ENCODE results near the gene DNHD1. TPM values are rescaled to one million over a fixed set of nuclear protein-coding genes. Genes with fewer than 3 reads are reported as not detected.

Gene DNHD1
- total RNA-seq, 1 donor from 2014 or later, result 5.0 TPM

GRCh38 chr11:6611092-6611962 is 114.2 kb downstream of the DNHD1 start:
- peak; percentile 48 for DNase-seq (ENCODE audit: low spot score)
- Mint-ChIP-seq H3K9me3 (no peaks in the 10 kb centered on the region), H3K4me1 (peaks cover 26% of the 10 kb centered on the region), H3K27me3 (ENCODE audit: insufficient read depth, low read depth) (peaks cover 9% of the 10 kb centered on the region), H3K27ac (peak overlapping the region; percentile 95), H3K4me3 (peak overlapping the region; percentile 88), H3K36me3 (peaks cover 34% of the 10 kb centered on the region)
- Histone ChIP-seq H3K27me3 (no peaks in the 10 kb centered on the region), H3K36me3 (peaks cover 4% of the 10 kb centered on the region), H3K9ac (peak overlapping the region; percentile 70), H2AFZ (replicated peaks) (no peak overlapping the region), H3K4me1 (peaks cover 17% of the 10 kb centered on the region), H4K20me1 (ENCODE audit: low read depth) (peaks cover 7% of the 10 kb centered on the region), H3K9me3 (ENCODE audit: low read depth) (no peaks in the 10 kb centered on the region), H3F3A (ENCODE audit: low read depth) (peaks cover 40% of the 10 kb centered on the region), H3K4me3 (peak overlapping the region; percentile 85), H3K27ac (peak overlapping the region; percentile 3), H3K79me2 (ENCODE audit: low read depth) (peaks cover 34% of the 10 kb centered on the region), H3K4me2 (peak overlapping the region; percentile 77)
- TF ChIP-seq EZH2 (IDR thresholded peaks at IDR 0.05) (no peak), CTCF (IDR thresholded peaks at IDR 0.05) (no peak), EZH2phosphoT487 (IDR thresholded peaks at IDR 0.05) (no peak)

- Histone ChIP-seq H3K4me1 (peaks cover 11% of the 10 kb centered on the region), H3K9ac (peak overlapping the region; percentile 70), H4K20me1 (ENCODE audit: low read depth) (peaks cover 7% of the 10 kb centered on the region), H3K9me3 (ENCODE audit: low read depth) (no peaks in the 10 kb centered on the region), H3F3A (ENCODE audit: low read depth) (peaks cover 36% of the 10 kb centered on the region), H3K4me2 (peak overlapping the region; percentile 77), H3K4me3 (peak overlapping the region; percentile 85), H3K27ac (peak overlapping the region; percentile 3), H3K27me3 (no peaks in the 10 kb centered on the region), H3K79me2 (ENCODE audit: low read depth) (peaks cover 30% of the 10 kb centered on the region), H2AFZ (replicated peaks) (no peak overlapping the region), H3K36me3 (peaks cover 4% of the 10 kb centered on the region)
- peaks cover 20% of the 10 kb centered on the region for H3K4me1 Mint-ChIP-seq
- H3K27ac Mint-ChIP-seq, result no peak overlapping the region
- peak overlapping the region; percentile 88 for H3K4me3 Mint-ChIP-seq
- peaks cover 34% of the 10 kb centered on the region for H3K36me3 Mint-ChIP-seq
- peaks cover 9% of the 10 kb centered on the region for H3K27me3 Mint-ChIP-seq (ENCODE audit: insufficient read depth, low read depth)
- DNase-seq (ENCODE audit: low spot score), result no peak
- H3K9me3 Mint-ChIP-seq, result no peaks in the 10 kb centered on the region
- TF ChIP-seq CTCF (IDR thresholded peaks at IDR 0.05) (no peak), EZH2phosphoT487 (IDR thresholded peaks at IDR 0.05) (no peak), EZH2 (IDR thresholded peaks at IDR 0.05) (no peak)
Observed at GRCh38 chr11:6611963-6612212, 114.8 kb downstream of the DNHD1 start.

GRCh38 chr11:6612213-6613041 is 115.3 kb downstream of the DNHD1 start, which contains the start of gene TAF10:
TSS of gene TAF10 (minus strand) at chr11:6612216. CDS start at chr11:6612189, 27 bp downstream.
- H3K27me3 Mint-ChIP-seq (ENCODE audit: insufficient read depth, low read depth), result peaks cover 9% of the 10 kb centered on the region
- H3K27ac ChIP-seq, result peak within 1 kb of the TSS; percentile 98

More at GRCh38 chr11:6612213-6613041, 115.3 kb downstream of the DNHD1 start, which contains the start of gene TAF10:
- Histone ChIP-seq H3K4me2 (peak within 1 kb of the TSS; percentile 100), H3K9me3 (ENCODE audit: low read depth) (no peaks in the 10 kb centered on the region), H3K9ac (peak within 1 kb of the TSS; percentile 81), H4K20me1 (ENCODE audit: low read depth) (peaks cover 7% of the 10 kb centered on the region), H3K36me3 (peaks cover 2% of the 10 kb centered on the region), H3K4me3 (peak within 1 kb of the TSS; percentile 85), H3F3A (ENCODE audit: low read depth) (peaks cover 32% of the 10 kb centered on the region), H2AFZ (replicated peaks) (peak within 1 kb of the TSS; percentile 23), H3K4me1 (peaks cover 7% of the 10 kb centered on the region), H3K27me3 (no peaks in the 10 kb centered on the region), H3K79me2 (ENCODE audit: low read depth) (peaks cover 28% of the 10 kb centered on the region)
- peaks cover 16% of the 10 kb centered on the region for H3K4me1 Mint-ChIP-seq
- peaks cover 32% of the 10 kb centered on the region for H3K36me3 Mint-ChIP-seq
- TF ChIP-seq CTCF (IDR thresholded peaks at IDR 0.05), result peak; percentile 67
- no peak for TF ChIP-seq EZH2phosphoT487 (IDR thresholded peaks at IDR 0.05)
- peak within 1 kb of the TSS; percentile 95 for H3K27ac Mint-ChIP-seq
- DNase-seq (ENCODE audit: low spot score), result peak; percentile 97
- H3K9me3 Mint-ChIP-seq, result no peaks in the 10 kb centered on the region
- H3K4me3 Mint-ChIP-seq, result peak within 1 kb of the TSS; percentile 88

All from neural progenitor cell (in vitro differentiated cells).